Fibroblast of lung (primary cell): Measurements from ENCODE around the gene NT5DC1. TPM values are rescaled to one million over a fixed set of nuclear protein-coding genes. Genes with fewer than 3 reads are reported as not detected.
A peak's percentile ranks its signal among the peaks of the same experiment; 100 is the strongest.

ENCODE experiments used
- DNase-seq, 2 donors: peaks; one replicate each; pipeline versions ENCODE4 v3.0.0 to v3.0.0-alpha.2; 2010; ENCODE audit warnings: low read depth in 2 of 2
- H2AFZ ChIP-seq: 2 replicates; pipeline ENCODE4 v1.5.1; 2012; ENCODE audit warnings: low read length, control low read depth, inconsistent platforms
- H3K27ac ChIP-seq: 2 replicates; pipeline ENCODE4 v1.5.1; 2011; ENCODE audit warnings: low read length, control low read depth; ENCODE audit not compliant: insufficient read depth
- H3K27me3 ChIP-seq: 2 replicates; pipeline ENCODE4 v1.5.1; 2011; ENCODE audit warnings: mild to moderate bottlenecking, low read length; ENCODE audit not compliant: control insufficient read depth, insufficient read depth
- H3K36me3 ChIP-seq: 2 replicates; pipeline ENCODE4 v1.5.1; 2011; ENCODE audit warnings: low read length; ENCODE audit not compliant: control insufficient read depth, insufficient read depth
- H3K4me1 ChIP-seq: 2 replicates; pipeline ENCODE4 v1.5.1; 2011; ENCODE audit warnings: low read length; ENCODE audit not compliant: control insufficient read depth, insufficient read depth; ENCODE audit errors: extremely low read depth
- H3K4me2 ChIP-seq: 2 replicates; pipeline ENCODE4 v1.5.1; 2011; ENCODE audit warnings: low read length, control low read depth; ENCODE audit not compliant: insufficient read depth; ENCODE audit errors: extremely low read depth
- H3K4me3 ChIP-seq, 4 experiments: fragments of 200-600 bp in 1 of 4; sonication (generic) in 1 of 4; replicated peaks in 1 of 4; 2 replicates each; pipeline ENCODE4 v1.5.1; 2011 to 2016; ENCODE audit warnings: low read length in 4 of 4, low read depth in 3 of 4, mild to moderate bottlenecking in 3 of 4, control low read depth in 2 of 4, inconsistent platforms in 1 of 4, mixed read lengths in 1 of 4; ENCODE audit not compliant: insufficient read depth in 1 of 4; ENCODE audit errors: control extremely low read depth in 1 of 4
- H3K79me2 ChIP-seq: 2 replicates; pipeline ENCODE4 v1.5.1; 2012; ENCODE audit warnings: mild to moderate bottlenecking, low read length, inconsistent platforms; ENCODE audit not compliant: control insufficient read depth, insufficient read depth
- H3K9ac ChIP-seq: 2 replicates; pipeline ENCODE4 v1.5.1; 2011; ENCODE audit warnings: mild to moderate bottlenecking, low read length, control low read depth; ENCODE audit not compliant: insufficient read depth
- H3K9me3 ChIP-seq: 2 replicates; pipeline ENCODE4 v1.5.1; 2012; ENCODE audit warnings: low read depth, low read length; ENCODE audit not compliant: control insufficient read depth, insufficient read depth
- H4K20me1 ChIP-seq: 2 replicates; pipeline ENCODE4 v1.5.1; 2011; ENCODE audit warnings: low read length; ENCODE audit not compliant: control insufficient read depth, insufficient read depth; ENCODE audit errors: extremely low read depth
- EZH2 ChIP-seq: IDR thresholded peaks from 2 replicates; pipeline ENCODE4 v1.5.1; 2012; ENCODE audit warnings: low read length, control low read depth, mild to moderate bottlenecking; ENCODE audit errors: missing control alignments
- polyA plus RNA-seq, 2 donors: library from polyadenylated mRNA; depleted of rRNA in 1 of 2; stranded (reverse) in 1 of 2; unstranded in 1 of 2; fragments of >200 nt; gene quantifications; 2 replicates each; pipeline ENCODE4 v1.2.1, GENCODE V29; 2011 to 2012; ENCODE audit warnings: missing spikeins in 1 of 2
- total RNA-seq: library from RNA; depleted of rRNA; stranded (reverse); fragments of >200 nt; gene quantifications from 2 replicates; pipeline ENCODE4 v1.2.1, GENCODE V29; 2014
- TF ChIP-seq, protein P1 (sequence below), 2 donors: IDR thresholded peaks in 1 of 2; conservative IDR thresholded peaks in 1 of 2; 1 replicate in 1 of 2; 2 replicates in 1 of 2; pipeline ENCODE4 v1.5.1; 2011 to 2012; ENCODE audit warnings: low read length in 2 of 2, control low read depth in 1 of 2, inconsistent platforms in 1 of 2, low read depth in 1 of 2, mild to moderate bottlenecking in 1 of 2

Gene NT5DC1
- total and polyA plus RNA-seq, 2 donors (not counting 1 experiment from before 2014, with no cell fraction given): 8.1 to 17.9 TPM

DNA sequence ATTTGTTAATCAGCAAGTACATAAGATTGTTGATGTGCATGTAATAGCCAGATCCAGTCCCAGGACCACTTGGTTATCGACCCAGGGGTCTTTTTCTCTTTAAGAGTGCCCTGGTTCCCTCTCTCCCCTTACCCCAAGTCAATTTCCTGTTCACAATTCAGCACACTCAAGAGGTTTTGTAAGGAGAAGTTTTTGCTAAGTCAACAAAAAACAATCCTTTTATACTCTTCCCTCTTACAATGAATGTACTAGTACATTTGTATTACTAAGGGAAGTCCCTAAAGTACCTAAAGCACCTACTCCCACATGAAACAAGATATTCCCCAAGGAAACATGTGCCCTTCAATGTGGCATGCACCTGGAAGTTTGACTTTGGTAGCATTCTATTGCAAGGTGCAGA lies 1.6 kb upstream of the NT5DC1 start:
- no peaks in the 10 kb centered on the region for H3K79me2 ChIP-seq
- DNase-seq: no peak
- no peak overlapping the region for H3K27ac ChIP-seq
- TF ChIP-seq EZH2: no peak
- TF ChIP-seq, protein P1, sequence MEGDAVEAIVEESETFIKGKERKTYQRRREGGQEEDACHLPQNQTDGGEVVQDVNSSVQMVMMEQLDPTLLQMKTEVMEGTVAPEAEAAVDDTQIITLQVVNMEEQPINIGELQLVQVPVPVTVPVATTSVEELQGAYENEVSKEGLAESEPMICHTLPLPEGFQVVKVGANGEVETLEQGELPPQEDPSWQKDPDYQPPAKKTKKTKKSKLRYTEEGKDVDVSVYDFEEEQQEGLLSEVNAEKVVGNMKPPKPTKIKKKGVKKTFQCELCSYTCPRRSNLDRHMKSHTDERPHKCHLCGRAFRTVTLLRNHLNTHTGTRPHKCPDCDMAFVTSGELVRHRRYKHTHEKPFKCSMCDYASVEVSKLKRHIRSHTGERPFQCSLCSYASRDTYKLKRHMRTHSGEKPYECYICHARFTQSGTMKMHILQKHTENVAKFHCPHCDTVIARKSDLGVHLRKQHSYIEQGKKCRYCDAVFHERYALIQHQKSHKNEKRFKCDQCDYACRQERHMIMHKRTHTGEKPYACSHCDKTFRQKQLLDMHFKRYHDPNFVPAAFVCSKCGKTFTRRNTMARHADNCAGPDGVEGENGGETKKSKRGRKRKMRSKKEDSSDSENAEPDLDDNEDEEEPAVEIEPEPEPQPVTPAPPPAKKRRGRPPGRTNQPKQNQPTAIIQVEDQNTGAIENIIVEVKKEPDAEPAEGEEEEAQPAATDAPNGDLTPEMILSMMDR (conservative IDR thresholded peaks at IDR 0.05 in 1 of 2, IDR thresholded peaks at IDR 0.05 in 1 of 2; ENCODE audit: low read depth in 1 of 2, low read length in 2 of 2): no peak
- H3K4me2 ChIP-seq: no peak overlapping the region
- no peak overlapping the region for H3K4me3 ChIP-seq
- H3K9ac ChIP-seq: no peak overlapping the region
- H4K20me1 ChIP-seq: no peaks in the 10 kb centered on the region
- no peak overlapping the region for H2AFZ ChIP-seq
- no peaks in the 10 kb centered on the region for H3K36me3 ChIP-seq
- no peaks in the 10 kb centered on the region for H3K27me3 ChIP-seq
- peaks cover 2% of the 10 kb centered on the region for H3K4me1 ChIP-seq
- no peaks in the 10 kb centered on the region for H3K9me3 ChIP-seq

DNA sequence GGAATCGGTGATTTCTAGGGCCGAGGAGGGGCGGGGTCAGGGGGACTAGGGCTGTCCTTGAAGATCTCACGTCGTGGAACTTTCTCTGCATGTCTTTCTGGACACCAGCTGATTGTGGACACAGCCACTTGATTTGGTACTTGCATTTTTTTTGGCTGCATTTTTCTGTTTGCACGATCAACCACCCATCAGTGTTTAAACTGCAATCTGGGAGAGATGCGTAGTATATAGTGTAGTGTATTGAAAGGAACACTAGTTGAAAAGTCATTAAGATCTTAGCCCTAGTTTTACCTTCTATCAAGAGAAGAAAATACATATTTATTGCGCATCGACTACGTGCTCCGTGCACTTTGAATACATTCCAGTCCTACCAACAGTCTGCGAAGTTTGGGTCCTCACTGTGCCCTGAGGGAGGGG lies 657 bp downstream of the NT5DC1 start:
- no peak for DNase-seq
- peak overlapping the region; percentile 66 for H3K9ac ChIP-seq
- no peak for TF ChIP-seq EZH2
- TF ChIP-seq, protein P1 (conservative IDR thresholded peaks at IDR 0.05 in 1 of 2, IDR thresholded peaks at IDR 0.05 in 1 of 2; ENCODE audit: low read depth in 1 of 2, low read length in 2 of 2): no peak
- no peaks in the 10 kb centered on the region for H4K20me1 ChIP-seq
- H3K79me2 ChIP-seq: no peaks in the 10 kb centered on the region
- H3K36me3 ChIP-seq: no peaks in the 10 kb centered on the region
- H3K27ac ChIP-seq: peak overlapping the region; percentile 73
- H3K9me3 ChIP-seq: no peaks in the 10 kb centered on the region
- peak overlapping the region; percentile 78 to 84 (median 80) for H3K4me3 ChIP-seq
- peak overlapping the region; percentile 96 for H2AFZ ChIP-seq
- H3K4me1 ChIP-seq: peaks cover 2% of the 10 kb centered on the region
- H3K4me2 ChIP-seq: peak overlapping the region; percentile 95
- no peaks in the 10 kb centered on the region for H3K27me3 ChIP-seq

DNA sequence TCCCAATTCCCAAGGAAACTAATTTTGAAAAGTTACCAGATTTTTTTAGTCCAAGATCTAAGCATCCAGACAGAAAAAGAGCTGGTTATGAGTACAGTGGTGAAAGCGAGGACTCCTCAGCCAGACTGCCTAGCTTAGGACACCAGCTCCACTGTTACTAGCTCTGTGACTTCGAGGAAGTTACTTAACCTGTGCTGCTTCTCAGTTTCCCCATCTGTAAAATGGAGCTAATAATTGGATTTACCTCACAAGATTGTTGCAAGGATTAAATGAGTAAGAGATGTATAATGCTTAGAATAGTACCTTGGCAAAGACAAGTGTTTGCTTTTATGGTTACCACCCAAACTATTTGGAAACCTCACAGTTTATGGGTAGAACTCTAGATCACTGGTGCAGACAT lies 1.1 kb downstream of the NT5DC1 start:
- Histone ChIP-seq H3K9ac (no peak overlapping the region), H3K4me3 (peak overlapping the region; percentile 78 to 84 (median 80)), H2AFZ (peak overlapping the region; percentile 96), H3K36me3 (no peaks in the 10 kb centered on the region), H4K20me1 (no peaks in the 10 kb centered on the region), H3K79me2 (no peaks in the 10 kb centered on the region), H3K27me3 (no peaks in the 10 kb centered on the region), H3K27ac (no peak overlapping the region), H3K4me2 (peak overlapping the region; percentile 95), H3K9me3 (no peaks in the 10 kb centered on the region), H3K4me1 (peaks cover 2% of the 10 kb centered on the region)
- TF ChIP-seq, protein P1 (conservative IDR thresholded peaks at IDR 0.05 in 1 of 2, IDR thresholded peaks at IDR 0.05 in 1 of 2; ENCODE audit: low read depth in 1 of 2, low read length in 2 of 2): no peak
- no peak for TF ChIP-seq EZH2
- no peak for DNase-seq
